Stimulated activated naive CD8-positive, alpha-beta T cell treated with anti-CD3 and anti-CD28 coated beads, Interleukin-15, Interleukin-2, amounts not matched to agents 100 U/mL and 50 U/mL, for 24 hours (primary cell): ENCODE results near the gene ECI2.
"Not testable (repeated sequence)": the region's sequence is repeated elsewhere in the genome, so short reads cannot be mapped to it uniquely, and the experiment has no call there.

Source experiments
- ATAC-seq: fragments of 150-1000 bp; cut with Tn5 transposase; one replicate; pipeline ENCODE4 v1.10.0; 2021
- DNase-seq: peaks from one replicate; pipeline ENCODE4 v3.0.0; 2021

Gene ECI2

DNA sequence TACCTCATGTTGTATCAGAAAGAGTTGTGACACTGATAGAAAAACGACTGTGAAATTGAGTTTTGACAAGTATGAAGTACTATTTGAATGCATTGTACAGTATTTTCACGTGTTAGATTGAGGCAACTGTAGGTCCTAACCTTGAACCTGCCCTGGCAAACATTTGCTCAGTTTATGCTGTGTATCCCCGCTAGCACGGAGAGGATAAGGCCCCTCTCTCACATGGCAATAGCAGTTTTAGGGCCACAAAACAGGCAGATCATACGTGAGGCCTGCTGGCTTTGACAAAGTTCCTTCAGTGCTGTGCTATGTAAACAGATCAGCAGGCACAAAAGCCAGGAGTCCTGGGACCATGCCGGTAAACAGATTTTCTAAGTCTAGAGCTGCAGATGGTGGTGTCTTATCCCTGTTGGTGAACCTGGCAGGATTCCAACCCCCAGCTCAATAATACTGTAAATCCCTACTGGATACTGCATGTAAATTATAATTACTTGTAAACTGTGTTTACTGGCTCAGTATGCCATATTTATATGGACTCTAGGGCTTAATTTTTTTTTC is 32.6 kb downstream of the ECI2 start:
- no peak for ATAC-seq
- DNase-seq = no peak

DNA sequence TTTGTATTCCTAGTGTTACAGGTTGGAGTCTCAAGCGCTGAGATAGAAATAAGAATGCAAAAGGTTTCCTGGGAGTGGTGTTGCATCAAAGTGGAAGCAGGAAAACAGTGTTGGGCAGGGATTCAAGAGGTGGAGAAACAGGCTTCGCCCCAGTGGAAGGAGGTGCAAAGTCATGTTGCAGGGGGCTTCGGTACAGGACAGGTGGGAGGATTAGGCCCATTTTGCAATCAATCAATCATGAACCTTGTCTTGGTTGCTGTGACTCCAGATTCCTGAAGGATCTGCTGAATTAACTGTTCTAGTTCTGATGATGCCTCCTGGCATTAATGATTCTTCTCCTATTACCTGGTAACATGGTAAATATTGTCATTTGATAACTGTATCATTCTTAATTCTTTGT is 34.1 kb downstream of the ECI2 start:
- no peak for DNase-seq
- no peak for ATAC-seq

DNA sequence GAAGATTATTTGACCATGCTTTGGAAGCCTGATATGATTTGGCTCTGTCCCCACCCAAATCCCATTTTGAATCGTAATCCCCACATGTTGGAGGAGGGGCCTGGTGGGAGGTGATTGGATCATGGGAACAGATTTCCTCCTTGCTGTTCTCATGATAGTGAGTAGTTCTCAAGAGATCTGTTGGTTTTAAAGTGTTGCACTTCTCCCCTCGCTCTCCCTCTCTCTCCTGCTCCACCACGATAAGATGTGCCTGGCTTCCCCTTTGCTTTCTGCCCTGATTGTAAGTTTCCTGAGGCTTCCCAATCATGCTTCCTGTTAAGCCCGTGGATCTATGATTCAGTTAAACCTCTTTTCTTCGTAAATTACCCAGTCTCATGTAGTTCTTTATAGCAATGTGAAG is 34.7 kb downstream of the ECI2 start:
- DNase-seq (no peak), ATAC-seq (no peak)

DNA sequence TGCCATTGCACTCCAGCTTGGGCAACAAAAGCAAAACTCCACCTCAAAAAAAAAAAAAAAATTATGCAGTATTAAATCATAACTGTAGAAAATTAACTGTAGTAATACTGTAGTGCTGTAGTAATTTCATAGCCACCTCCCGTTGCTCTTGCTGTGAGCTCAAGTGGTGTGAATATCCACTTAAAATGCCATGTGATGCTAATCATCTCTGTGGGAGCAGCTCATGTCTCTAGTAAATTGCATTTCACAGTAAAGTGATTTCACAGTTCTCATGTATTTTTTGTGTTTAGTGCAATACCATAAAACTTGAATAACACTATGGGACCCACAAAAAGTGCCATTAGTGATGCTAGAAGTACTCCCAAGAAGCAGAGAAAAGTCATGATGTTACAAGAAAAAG is 42.1 kb downstream of the ECI2 start:
- ATAC-seq (no peak), DNase-seq (no peak)

DNA sequence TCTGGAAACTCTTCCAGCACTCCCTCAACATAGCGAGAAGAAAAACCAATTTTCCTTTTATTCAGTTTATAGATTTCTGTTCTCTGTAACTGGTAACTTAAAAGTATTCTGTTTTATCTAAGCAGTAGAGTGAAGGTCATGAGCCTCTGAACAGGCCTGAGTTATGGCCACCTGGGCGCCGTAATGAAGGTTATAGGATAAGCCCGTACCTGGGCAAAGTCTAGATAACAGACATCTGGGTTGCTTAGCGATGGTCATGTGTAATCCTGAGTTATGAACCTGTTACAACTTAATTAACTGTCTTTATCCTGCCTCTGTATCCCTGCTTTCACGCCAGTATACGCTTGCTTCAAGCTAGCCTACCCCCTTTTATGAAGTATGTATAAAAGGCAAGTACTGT is 43.4 kb downstream of the ECI2 start:
- ATAC-seq = no peak
- DNase-seq = no peak

DNA sequence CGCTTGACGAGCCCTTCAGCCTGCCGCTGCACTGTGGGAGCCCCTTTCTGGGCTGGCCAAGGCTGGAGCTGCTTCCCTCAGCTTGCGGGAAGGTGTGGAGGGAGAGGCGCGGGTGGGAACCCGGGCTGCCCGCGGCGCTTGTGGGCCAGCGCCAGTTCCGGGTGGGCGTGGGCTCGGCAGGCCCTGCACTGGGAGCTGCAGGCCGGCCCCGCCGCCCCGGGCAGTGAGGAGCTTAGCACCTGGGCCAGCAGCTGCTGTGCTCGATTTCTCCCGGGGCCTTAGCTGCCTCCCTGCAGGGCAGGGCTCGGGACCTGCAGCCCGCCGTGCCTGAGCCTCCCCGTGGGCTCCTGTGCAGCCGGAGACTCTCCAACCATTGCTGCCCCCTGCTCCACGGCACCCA is 45.3 kb downstream of the ECI2 start:
- DNase-seq, ATAC-seq: not testable (repeated sequence)

DNA sequence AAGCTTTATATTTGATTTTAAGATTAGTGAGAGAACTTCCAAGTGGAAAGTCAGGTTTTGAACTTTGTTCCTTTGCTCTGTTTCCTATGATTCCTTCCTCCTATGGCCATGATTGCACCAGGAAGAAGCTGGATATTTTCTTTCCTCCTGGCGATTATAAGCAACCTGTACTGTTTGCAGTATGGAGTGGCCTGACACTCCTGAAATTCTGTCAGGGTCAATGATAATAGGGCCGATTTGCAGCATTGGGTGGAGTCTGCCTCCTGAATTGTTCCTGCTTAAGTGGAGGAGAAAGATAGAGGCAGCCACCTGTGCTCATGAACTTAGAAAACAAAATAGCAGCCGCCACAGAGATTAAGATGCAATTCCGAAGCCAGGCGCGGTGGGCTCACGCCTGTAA is 46.7 kb downstream of the ECI2 start:
- DNase-seq = no peak
- no peak for ATAC-seq

DNA sequence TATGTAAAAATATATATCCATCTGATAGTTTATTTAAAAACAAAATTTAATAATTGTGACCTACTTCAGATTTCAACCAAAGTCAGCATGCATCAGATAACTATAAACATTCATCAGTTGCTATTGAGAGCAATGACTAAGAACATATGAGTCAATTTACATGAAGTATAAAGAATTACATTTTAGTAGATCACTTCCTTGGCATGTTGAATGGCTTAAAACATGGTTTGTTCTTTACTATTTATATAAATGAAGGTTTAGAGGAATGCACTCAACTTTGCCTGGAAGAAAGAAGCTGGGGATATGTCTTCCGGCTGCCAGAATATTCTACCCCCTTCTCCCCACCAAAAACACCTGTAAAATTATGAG is 50.1 kb downstream of the ECI2 start:
- ATAC-seq (no peak), DNase-seq (no peak)

DNA sequence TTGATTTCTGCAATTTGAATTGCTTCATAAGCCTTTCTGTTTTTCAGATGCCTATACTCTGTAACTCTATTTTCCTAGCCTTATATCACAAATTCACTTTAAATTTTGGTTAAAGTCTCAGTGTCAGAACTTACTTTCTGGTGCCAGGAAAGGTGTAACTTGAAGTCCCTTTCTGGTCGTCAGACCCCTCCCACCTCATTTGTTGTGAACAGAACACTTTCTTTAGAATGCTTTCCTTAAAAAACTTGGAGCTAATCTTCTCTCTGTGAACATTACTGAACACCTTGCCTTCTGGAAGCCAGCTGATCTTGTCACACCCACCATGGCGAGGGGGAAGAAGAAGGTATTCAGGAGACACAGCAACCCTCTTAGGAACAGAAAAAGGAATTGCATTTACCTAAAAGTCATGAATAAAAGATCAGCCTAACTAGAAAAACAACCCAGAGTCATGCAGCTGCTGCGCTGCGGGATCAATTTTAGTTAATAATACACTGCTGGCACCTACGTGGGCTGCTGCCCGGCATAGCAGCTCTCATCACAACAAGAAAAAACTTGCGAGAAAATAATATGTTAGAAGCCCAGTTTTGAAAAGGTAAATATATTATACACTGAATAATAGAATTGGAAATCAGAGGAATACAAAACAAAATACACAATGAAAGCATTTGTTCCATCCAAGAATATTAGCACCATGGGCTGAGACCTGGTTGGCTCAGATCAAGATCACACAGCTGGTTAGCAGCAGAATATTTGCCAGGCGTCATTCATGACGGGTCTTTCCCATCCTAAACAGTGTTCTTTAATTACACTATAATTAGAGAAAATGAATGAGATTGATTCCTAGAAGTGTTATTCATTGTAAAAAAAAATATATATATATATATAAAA is 50.7 kb downstream of the ECI2 start:
- no peak for DNase-seq
- no peak for ATAC-seq

DNA sequence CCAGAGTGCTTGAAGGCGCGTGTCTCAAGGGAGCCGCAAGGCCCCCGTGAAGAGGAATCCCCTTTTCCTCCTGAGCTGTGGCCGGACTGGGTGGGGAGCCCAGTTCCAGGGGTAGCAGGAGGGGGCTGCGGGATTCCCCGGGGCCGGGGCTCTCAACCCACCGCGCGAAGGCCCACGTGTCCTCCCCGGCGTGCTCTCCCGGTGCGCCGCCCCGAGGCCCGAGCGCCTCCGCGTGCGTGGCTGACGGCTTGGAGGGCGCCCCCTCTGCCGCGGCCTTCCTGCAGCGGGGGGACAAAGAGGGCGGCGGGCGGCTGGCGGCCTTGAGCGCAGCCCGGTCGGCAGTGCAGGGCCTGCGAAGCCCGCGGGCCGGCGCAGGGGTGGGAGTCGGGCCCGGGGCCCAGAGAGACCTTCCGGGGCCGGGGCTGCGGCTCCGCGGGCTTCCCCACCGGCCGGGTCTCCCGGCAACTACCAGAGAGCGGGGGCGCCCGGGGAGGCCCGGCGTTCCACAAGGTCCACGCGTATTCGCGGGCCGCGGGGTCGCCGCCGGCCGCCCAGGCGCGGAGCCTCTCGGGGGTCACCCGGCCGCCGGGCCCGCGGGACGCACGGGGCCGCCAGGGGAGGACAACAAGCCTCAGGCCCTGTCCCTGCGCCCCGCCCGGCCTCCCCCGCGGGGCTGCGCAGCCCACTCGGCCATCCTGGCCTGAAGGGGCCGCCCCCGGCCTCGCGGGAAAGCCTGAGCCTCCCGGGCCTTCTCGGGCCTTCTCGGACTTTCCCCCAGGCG is 56.5 kb downstream of the ECI2 start, which contains the start of gene FAM217A:
TSS of gene FAM217A (minus strand) at position 447 of the 781 bp plus-strand sequence. CDS start 1,723 bp downstream, outside the sequence.
- ATAC-seq (no peak), DNase-seq (no peak)

DNA sequence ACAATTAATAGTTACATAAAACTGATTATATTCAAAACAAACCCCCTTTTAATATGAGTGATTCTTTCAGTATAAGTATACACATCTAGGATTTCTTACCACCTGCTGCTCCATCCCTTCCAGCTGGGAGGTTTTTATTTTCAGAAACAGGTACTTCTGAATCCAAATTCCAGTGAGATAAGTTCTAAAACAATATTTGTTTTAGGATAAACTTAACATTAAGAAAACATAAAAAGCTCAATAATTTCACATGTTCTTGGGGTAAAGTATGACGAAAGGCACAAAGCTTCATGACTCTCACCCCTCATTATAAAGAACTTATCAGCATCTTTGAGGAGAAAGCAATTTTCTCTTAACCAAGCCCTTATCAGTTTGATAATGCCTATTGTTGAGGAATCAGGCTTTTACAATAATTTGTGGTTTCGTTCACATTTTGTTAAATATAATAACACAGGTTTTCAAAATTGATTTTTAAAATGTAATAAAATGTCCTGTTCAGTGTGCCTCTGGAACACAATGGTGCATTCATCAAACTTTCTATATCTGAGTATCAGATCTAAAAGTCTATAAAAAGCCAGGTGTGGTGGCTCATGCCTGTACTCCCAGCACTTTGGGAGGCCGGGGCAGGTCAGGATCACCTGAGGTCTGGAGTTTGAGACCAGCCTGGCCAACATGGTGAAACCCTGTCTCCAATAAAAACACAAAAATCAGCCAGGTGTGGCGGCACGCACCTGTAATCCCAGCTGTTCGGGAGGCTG is 60.7 kb downstream of the ECI2 start:
- ATAC-seq (no peak), DNase-seq (no peak)

DNA sequence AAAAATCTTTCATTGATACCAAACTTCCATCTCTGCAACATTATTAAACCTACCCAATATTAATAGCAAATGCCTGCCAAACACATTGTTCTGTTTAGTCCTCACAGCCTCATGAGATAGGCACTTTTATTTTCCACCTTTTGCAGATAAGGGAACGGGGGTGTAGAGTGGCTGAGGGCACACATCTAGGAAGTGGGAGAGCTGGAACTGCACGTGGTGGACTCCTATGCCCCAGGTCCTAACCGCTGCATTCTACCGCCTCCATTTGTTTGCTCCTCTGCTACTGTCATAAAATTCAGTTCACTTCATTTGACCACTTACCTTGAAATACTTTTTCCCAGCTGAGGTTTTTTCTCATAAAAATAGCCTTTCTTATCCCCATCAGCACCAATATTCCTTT is 64.0 kb downstream of the ECI2 start:
- ATAC-seq (no peak), DNase-seq (no peak)

DNA sequence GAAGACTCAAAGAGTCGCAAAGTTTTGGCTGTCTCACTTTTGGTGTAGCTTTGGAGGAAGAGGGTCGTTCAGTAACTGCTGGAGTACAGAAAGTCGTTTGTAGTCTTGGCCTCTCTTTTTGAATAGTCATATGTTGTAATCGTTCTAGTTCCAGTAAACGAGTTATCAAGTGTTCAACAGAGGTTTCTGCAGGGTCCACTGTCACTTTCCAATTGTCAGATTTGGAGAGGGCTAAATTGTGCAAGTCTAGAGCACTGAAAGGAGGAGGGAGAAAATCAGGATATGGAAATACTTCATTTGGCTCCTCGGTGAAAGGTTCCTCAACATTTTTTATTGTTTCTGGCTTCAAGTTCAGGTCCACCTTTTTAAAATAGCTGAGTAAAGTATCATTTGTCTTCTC is 66.2 kb downstream of the ECI2 start:
- no peak for ATAC-seq

DNA sequence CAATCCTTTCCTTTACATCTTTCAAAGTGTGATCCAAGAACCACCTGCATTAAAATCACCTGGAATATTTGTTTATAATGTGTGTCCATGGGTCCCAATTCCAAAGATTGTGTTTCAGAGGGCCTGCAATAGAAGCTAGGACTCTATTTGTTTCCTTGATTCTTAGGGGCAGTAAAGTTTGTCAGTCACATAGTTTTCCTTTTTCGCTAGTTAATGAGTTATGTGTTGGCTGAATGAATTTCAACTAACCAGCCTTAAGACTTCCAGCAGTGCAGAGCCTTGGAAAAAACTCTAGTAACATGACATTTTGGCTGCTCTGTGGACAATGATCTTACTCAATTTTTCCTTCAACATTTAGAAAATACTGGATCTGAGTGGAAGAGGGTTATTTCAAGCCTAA is 67.7 kb downstream of the ECI2 start:
- ATAC-seq = no peak
- no peak for DNase-seq

More for the DNA sequence above, 66.2 kb downstream of the ECI2 start:
- no peak for DNase-seq

DNA sequence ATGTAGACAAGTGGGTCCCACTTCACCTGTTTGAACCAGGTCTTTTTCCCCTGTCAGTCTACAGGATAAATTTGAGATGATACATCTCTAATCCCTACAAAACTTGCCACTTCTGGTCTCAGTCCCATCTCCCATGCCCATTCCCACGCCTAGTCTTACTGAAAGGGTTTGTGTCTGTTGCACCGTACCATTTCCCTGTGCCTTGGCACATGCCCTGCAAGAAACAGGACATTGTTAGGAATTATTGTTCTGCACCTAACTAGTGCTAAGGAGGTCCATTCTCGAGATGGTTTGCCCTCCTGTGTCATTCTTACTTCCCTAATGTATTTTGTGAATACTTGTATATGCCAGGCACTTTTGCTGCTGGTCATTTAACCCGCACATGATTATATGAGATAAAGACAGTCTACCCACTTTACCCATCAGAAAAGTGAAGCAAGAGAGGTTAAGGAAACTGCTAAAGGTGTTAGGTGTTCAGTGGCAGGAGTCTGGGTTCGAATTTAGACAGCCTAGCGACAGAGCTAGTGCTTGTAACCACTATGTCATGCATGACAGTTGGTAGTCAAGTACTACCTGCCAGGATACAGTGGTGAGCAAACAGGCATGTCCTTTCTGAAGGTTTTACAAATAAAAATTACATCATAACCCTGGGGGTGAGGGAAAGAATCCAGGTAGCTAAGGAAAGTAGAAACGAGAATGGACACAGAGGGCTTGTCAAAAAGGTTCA is 69.2 kb downstream of the ECI2 start:
- DNase-seq = no peak
- ATAC-seq = no peak
